MCF 10A (cell line): Measurements from ENCODE around the gene PRDM1. TPM values are rescaled to one million over a fixed set of nuclear protein-coding genes. Genes with fewer than 3 reads are reported as not detected.

ENCODE experiments used
- BruUV-seq: library from RNA; stranded (reverse); fragments of 400-500 nt; replicated peaks from 2 replicates; lab custom pipeline; 2021; lab: Mats Ljungman, UMichigan
- CTCF ChIA-PET: fragments of 300-600 bp; sonication (Branson Sonifier 250); formaldehyde crosslinking; extraction: SDS; loops from one replicate; lab custom pipeline; 2021; ENCODE audit warnings: antibody characterized with exemption, inconsistent platforms; lab: Yijun Ruan, JAX
- POLR2A ChIA-PET: fragments of 300-600, 350-650 bp; sonication (Branson Sonifier 250); formaldehyde crosslinking; extraction: SDS; loops from one replicate; lab custom pipeline; 2020; ENCODE audit warnings: antibody characterized with exemption, inconsistent platforms; lab: Yijun Ruan, JAX
- DNase-seq: peaks from one replicate; pipeline ENCODE4 v3.0.0-alpha.2; 2018; ENCODE audit not compliant: unreplicated experiment
- H3K27ac Mint-ChIP-seq: one replicate; pipeline ENCODE4 v1.8.0; 2022; ENCODE audit warnings: mild to moderate bottlenecking, low read depth, mixed read lengths; ENCODE audit not compliant: unreplicated experiment
- H3K27me3 Mint-ChIP-seq: one replicate; pipeline ENCODE4 v1.8.0; 2022; ENCODE audit warnings: mixed read lengths; ENCODE audit not compliant: insufficient read depth, unreplicated experiment
- H3K36me3 Mint-ChIP-seq: one replicate; pipeline ENCODE4 v1.8.0; 2022; ENCODE audit warnings: mild to moderate bottlenecking, moderate library complexity, mixed read lengths; ENCODE audit not compliant: insufficient read depth, unreplicated experiment
- H3K4me1 Mint-ChIP-seq: one replicate; pipeline ENCODE4 v1.8.0; 2022; ENCODE audit warnings: mixed read lengths; ENCODE audit not compliant: insufficient read depth, unreplicated experiment
- H3K4me3 Mint-ChIP-seq: one replicate; pipeline ENCODE4 v1.8.0; 2022; ENCODE audit warnings: mild to moderate bottlenecking, moderate library complexity, mixed read lengths; ENCODE audit not compliant: unreplicated experiment
- H3K9me3 Mint-ChIP-seq: one replicate; pipeline ENCODE4 v1.8.0; 2022; ENCODE audit warnings: mixed read lengths; ENCODE audit not compliant: unreplicated experiment
- intact Hi-C: fragments of 100-400 bp; cut with micrococcal nuclease; formaldehyde crosslinking; loops from 2 replicates; pipeline ENCODE4 v1.14.1; 2022
- total RNA-seq: library from RNA; stranded (reverse); gene quantifications from 2 replicates; pipeline ENCODE4 v1.2.3, GENCODE V29; 2022
- TF ChIP-seq, protein P1 (sequence below): fragments of 200-600 bp; IDR thresholded peaks from one replicate; pipeline ENCODE4 v1.8.0; 2022; ENCODE audit warnings: antibody characterized with exemption, mild to moderate bottlenecking; ENCODE audit not compliant: unreplicated experiment

The PRDM1 gene
- total RNA-seq, 1 experiment from 2014 or later, result 13.1 TPM

DNA sequence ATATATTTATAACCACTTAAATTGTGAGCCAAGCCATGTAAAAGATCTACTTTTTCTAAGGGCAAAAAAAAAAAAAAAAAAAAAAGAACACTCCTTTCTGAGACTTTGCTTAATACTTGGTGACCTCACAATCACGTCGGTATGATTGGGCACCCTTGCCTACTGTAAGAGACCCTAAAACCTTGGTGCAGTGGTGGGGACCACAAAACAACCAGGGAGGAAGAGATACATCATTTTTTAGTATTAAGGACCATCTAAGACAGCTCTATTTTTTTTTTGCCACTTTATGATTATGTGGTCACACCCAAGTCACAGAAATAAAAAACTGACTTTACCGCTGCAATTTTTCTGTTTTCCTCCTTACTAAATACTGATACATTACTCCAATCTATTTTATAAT, 22.9 kb downstream of the PRDM1 start:
- Mint-ChIP-seq H3K4me3 (no peak overlapping the region), H3K27ac (no peak overlapping the region), H3K36me3 (peaks cover 49% of the 10 kb centered on the region), H3K9me3 (no peaks in the 10 kb centered on the region), H3K27me3 (no peaks in the 10 kb centered on the region), H3K4me1 (peaks cover 6% of the 10 kb centered on the region)
- TF ChIP-seq, protein P1, sequence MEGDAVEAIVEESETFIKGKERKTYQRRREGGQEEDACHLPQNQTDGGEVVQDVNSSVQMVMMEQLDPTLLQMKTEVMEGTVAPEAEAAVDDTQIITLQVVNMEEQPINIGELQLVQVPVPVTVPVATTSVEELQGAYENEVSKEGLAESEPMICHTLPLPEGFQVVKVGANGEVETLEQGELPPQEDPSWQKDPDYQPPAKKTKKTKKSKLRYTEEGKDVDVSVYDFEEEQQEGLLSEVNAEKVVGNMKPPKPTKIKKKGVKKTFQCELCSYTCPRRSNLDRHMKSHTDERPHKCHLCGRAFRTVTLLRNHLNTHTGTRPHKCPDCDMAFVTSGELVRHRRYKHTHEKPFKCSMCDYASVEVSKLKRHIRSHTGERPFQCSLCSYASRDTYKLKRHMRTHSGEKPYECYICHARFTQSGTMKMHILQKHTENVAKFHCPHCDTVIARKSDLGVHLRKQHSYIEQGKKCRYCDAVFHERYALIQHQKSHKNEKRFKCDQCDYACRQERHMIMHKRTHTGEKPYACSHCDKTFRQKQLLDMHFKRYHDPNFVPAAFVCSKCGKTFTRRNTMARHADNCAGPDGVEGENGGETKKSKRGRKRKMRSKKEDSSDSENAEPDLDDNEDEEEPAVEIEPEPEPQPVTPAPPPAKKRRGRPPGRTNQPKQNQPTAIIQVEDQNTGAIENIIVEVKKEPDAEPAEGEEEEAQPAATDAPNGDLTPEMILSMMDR, result no peak
- intact Hi-C loops, result no loop called here
- ChIA-PET POLR2A (no interaction called here), CTCF (no interaction called here)
- BruUV-seq, result no TSS peak
- DNase-seq, result no peak

DNA sequence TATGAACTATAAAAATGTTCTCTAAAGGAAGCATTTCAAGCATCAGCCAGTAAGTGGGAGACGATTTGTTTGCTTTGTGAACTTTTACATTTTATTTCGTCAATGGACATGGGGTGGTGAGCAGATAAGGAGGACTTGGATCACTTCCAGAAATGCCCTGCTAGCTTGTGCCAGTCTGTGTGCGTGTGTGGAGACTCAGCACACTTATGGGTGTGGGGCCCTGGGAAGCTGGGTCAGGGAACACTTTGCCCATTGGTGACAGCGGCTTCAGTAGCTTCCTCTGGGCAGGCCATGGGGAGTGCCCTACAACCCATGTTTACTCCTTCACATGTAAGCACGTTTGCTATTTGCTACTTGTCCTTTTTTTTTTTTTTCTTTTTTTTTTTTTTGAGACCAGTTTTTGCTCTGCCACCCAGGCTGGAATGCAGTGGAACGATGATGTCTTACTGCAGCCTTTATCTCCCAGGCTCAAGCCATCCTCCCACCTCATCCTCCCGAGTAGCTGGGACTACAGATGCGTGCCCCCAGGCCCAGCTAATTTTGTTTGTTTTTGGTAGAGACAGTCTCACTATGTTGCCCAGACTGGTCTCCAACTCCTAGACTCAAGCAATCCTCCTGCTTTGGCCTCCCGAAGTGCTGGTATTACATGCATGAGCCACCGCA, 24.2 kb downstream of the PRDM1 start:
- no peak for DNase-seq
- CTCF ChIA-PET, result interaction anchor here (0.7 kb wide), 2 partner anchors 78 to 112 kb away, joined by 4 to 7 read pairs; no protein-coding TSS in a partner anchor
- no peaks in the 10 kb centered on the region for H3K27me3 Mint-ChIP-seq
- intact Hi-C loops, result no loop called here
- POLR2A ChIA-PET, result interaction anchor here (0.6 kb wide), 1 partner anchor 24 kb away, joined by 5 read pairs; no protein-coding TSS in a partner anchor
- no peaks in the 10 kb centered on the region for H3K9me3 Mint-ChIP-seq
- H3K27ac Mint-ChIP-seq, result no peak overlapping the region
- H3K4me1 Mint-ChIP-seq, result peaks cover 6% of the 10 kb centered on the region
- TF ChIP-seq, protein P1, result no peak
- H3K4me3 Mint-ChIP-seq, result no peak overlapping the region
- H3K36me3 Mint-ChIP-seq, result peaks cover 43% of the 10 kb centered on the region
- BruUV-seq, result no TSS peak

DNA sequence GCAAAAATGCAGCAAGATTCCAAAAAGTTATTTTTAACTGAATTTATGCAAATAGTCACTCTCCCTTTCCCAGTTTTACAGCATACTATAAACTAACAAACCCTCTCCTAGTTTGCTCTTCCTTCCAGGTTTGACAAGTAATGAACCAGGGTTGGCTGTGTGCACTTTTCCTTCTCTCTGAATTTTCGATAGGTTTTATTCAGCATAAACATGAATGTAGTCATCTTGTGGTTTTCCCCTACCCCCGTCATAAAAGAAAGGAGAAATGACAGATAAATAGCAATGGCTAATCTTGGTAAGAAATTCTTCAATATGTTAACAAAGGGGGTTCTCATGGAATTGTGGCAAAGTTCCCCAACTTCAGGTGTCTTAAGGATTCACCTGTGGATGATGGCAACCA, 26.3 kb downstream of the PRDM1 start:
- no peak for DNase-seq
- no TSS peak for BruUV-seq
- H3K4me3 Mint-ChIP-seq, result no peak overlapping the region
- CTCF ChIA-PET, result no interaction called here
- H3K9me3 Mint-ChIP-seq, result no peaks in the 10 kb centered on the region
- no peak overlapping the region for H3K27ac Mint-ChIP-seq
- H3K4me1 Mint-ChIP-seq, result no peaks in the 10 kb centered on the region
- TF ChIP-seq, protein P1, result no peak
- intact Hi-C loops, result no loop called here
- no peaks in the 10 kb centered on the region for H3K27me3 Mint-ChIP-seq
- peaks cover 26% of the 10 kb centered on the region for H3K36me3 Mint-ChIP-seq
- POLR2A ChIA-PET, result interaction anchor here (0.7 to 1.2 kb wide), 3 partner anchors 17 to 364 kb away, joined by 3 to 4 read pairs (median 4); no protein-coding TSS in a partner anchor

DNA sequence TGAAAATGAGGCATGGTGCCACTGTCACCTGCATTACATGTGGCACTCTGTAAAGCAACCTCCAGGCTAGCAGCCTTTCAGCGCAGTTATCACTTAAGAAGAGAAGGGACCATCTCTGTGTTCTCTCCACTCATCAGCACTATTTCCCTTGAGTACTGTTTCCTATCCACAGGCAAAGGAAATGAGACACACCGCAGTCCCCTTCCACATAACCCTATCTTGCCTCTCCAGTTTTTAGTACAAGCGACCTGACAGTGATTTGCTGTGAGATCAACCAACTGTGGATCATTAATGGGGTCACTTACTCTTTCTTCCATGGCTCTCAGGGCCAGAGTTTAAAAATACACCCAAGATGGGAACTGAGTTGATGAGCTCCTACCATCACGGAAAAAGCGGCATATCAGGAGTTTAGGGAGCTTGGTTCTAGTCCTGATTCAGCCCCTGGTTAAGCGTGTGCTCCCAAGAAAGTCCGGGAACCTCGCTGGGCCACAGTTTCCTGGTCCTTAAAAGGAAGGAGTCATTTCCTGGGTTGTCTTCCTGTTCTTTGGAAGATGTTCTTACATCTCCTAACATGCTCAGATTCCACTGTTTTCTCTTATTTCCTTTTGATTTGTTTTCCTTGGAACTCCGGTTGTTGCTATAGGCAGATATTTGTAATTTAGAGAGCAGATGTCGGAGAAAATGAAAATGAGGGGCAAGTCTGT, 27.3 kb downstream of the PRDM1 start:
- H3K27ac Mint-ChIP-seq, result no peak overlapping the region
- TF ChIP-seq, protein P1, result no peak
- POLR2A ChIA-PET, result no interaction called here
- H3K27me3 Mint-ChIP-seq, result no peaks in the 10 kb centered on the region
- H3K9me3 Mint-ChIP-seq, result no peaks in the 10 kb centered on the region
- no peak overlapping the region for H3K4me3 Mint-ChIP-seq
- no peaks in the 10 kb centered on the region for H3K4me1 Mint-ChIP-seq
- no peak for DNase-seq
- CTCF ChIA-PET, result interaction anchor here (0.6 kb wide), 1 partner anchor 922 kb away, joined by 3 read pairs; no protein-coding TSS in a partner anchor
- no TSS peak for BruUV-seq
- peaks cover 16% of the 10 kb centered on the region for H3K36me3 Mint-ChIP-seq
- intact Hi-C loops, result no loop called here
